H1 (cell line): ENCODE data around the gene LRP1. TPM values are rescaled to one million over a fixed set of nuclear protein-coding genes. Genes with fewer than 3 reads are reported as not detected.

Experiments
- CTCF ChIA-PET: fragments of 300-600 bp; sonication (Branson Sonifier 250); formaldehyde crosslinking; loops from one replicate; lab custom pipeline; 2021; ENCODE audit not compliant: partially characterized antibody; lab: Charles Lee
- POLR2A ChIA-PET: fragments of 300-600 bp; sonication (Branson Sonifier 250); formaldehyde crosslinking; loops from one replicate; lab custom pipeline; 2021; ENCODE audit warnings: inconsistent platforms; ENCODE audit not compliant: partially characterized antibody; lab: Charles Lee
- DNase-seq, 2 experiments: peaks; one replicate each; pipeline versions ENCODE4 v3.0.0 to v3.0.0-alpha.2; 2010 to 2022; ENCODE audit warnings: low spot score in 2 of 2, low read depth in 1 of 2, mixed read lengths in 1 of 2
- FAIRE-seq: peaks from 2 replicates; lab custom pipeline; 2011; peaks lifted over from hg19 to GRCh38; lab: Jason Lieb, UNC
- H2AFZ ChIP-seq: 2 replicates; pipeline ENCODE4 v1.8.1; 2012; ENCODE audit warnings: low read length, inconsistent platforms
- H2AK5ac ChIP-seq: 2 replicates; pipeline ENCODE4 v1.6.1; 2013; ENCODE audit warnings: low read depth, low read length
- H2BK120ac ChIP-seq: replicated peaks from 2 replicates; pipeline ENCODE3; 2013; ENCODE audit warnings: low read depth, low read length, inconsistent platforms
- H2BK12ac ChIP-seq: 2 replicates; pipeline ENCODE4 v1.6.1; 2013; ENCODE audit warnings: low read depth, low read length
- H2BK15ac ChIP-seq: 2 replicates; pipeline ENCODE4 v1.6.1; 2013; ENCODE audit warnings: low read length
- H2BK20ac ChIP-seq: 2 replicates; pipeline ENCODE4 v1.6.1; 2013; ENCODE audit warnings: low read length
- H2BK5ac ChIP-seq: 2 replicates; pipeline ENCODE4 v1.6.1; 2013; ENCODE audit warnings: low read depth, low read length
- H3K14ac ChIP-seq: 2 replicates; pipeline ENCODE4 v1.6.1; 2013; ENCODE audit warnings: inconsistent platforms; ENCODE audit not compliant: insufficient read length
- H3K18ac ChIP-seq: 2 replicates; pipeline ENCODE4 v1.6.1; 2013; ENCODE audit warnings: low read length; ENCODE audit errors: extremely low read depth
- H3K23ac ChIP-seq: 2 replicates; pipeline ENCODE4 v1.6.1; 2013; ENCODE audit warnings: inconsistent platforms; ENCODE audit not compliant: insufficient read length
- H3K23me2 ChIP-seq: 2 replicates; pipeline ENCODE4 v1.6.1; 2013; ENCODE audit warnings: low read depth, low read length
- H3K27ac ChIP-seq: 2 replicates; pipeline ENCODE4 v1.6.1; 2011; ENCODE audit warnings: low read depth, low read length, inconsistent platforms
- H3K27me3 ChIP-seq, 4 experiments: replicated peaks in 1 of 4; 1 replicate in 1 of 4; 2 replicates in 3 of 4; pipeline versions ENCODE4 v1.6.1 to v1.8.1; 2011 to 2013; ENCODE audit warnings: low read length in 3 of 4, mild to moderate bottlenecking in 3 of 4, inconsistent platforms in 2 of 4, mixed read lengths in 2 of 4, moderate library complexity in 1 of 4; ENCODE audit not compliant: control insufficient read depth in 3 of 4, insufficient read depth in 3 of 4; ENCODE audit errors: extremely low read depth in 1 of 4
- H3K36me3 ChIP-seq, 4 experiments: 2 replicates each; pipeline versions ENCODE4 v1.6.1 to v1.8.1; 2011 to 2013; ENCODE audit warnings: mild to moderate bottlenecking in 4 of 4, low read length in 3 of 4, moderate library complexity in 2 of 4, control low read depth in 1 of 4, inconsistent platforms in 1 of 4; ENCODE audit not compliant: insufficient read depth in 4 of 4, control insufficient read depth in 2 of 4
- H3K4ac ChIP-seq: replicated peaks from 2 replicates; pipeline ENCODE3; 2013; ENCODE audit warnings: low read length, low read depth, mixed read lengths, inconsistent platforms; ENCODE audit not compliant: insufficient read length
- H3K4me1 ChIP-seq, 4 experiments: replicated peaks in 1 of 4; 1 replicate in 1 of 4; 2 replicates in 3 of 4; pipeline versions ENCODE4 v1.6.1 to v1.8.1; 2011 to 2013; ENCODE audit warnings: low read length in 3 of 4, inconsistent platforms in 2 of 4, mixed read lengths in 1 of 4; ENCODE audit not compliant: insufficient read depth in 4 of 4, control insufficient read depth in 3 of 4
- H3K4me2 ChIP-seq, 2 experiments: 2 replicates each; pipeline versions ENCODE4 v1.6.1 to v1.8.1; 2011 to 2013; ENCODE audit warnings: low read depth in 2 of 2, low read length in 2 of 2, control low read depth in 1 of 2, inconsistent platforms in 1 of 2, mild to moderate bottlenecking in 1 of 2; ENCODE audit not compliant: insufficient read depth in 1 of 2
- H3K4me3 ChIP-seq, 4 experiments: fragments of 200-600, 300-600 bp in 1 of 4; sonication (generic), shearing (Covaris generic), sonication (Bioruptor Twin) in 1 of 4; 2 replicates each; pipeline versions ENCODE4 v1.5.1 to v1.8.1; 2011 to 2016; ENCODE audit warnings: low read length in 4 of 4, low read depth in 3 of 4, control low read depth in 2 of 4, inconsistent platforms in 2 of 4, mild to moderate bottlenecking in 2 of 4, mixed read lengths in 1 of 4, moderate library complexity in 1 of 4; ENCODE audit not compliant: insufficient read depth in 2 of 4; ENCODE audit errors: extremely low read depth in 1 of 4
- H3K56ac ChIP-seq: replicated peaks from 2 replicates; pipeline ENCODE3; 2013; ENCODE audit warnings: low read depth, mild to moderate bottlenecking, mixed read lengths, low read length, inconsistent platforms; ENCODE audit not compliant: insufficient read length
- H3K79me1 ChIP-seq: 2 replicates; pipeline ENCODE4 v1.6.1; 2013; ENCODE audit warnings: low read depth, low read length, control low read depth
- H3K79me2 ChIP-seq, 2 experiments: 2 replicates each; pipeline versions ENCODE4 v1.6.1 to v1.8.1; 2012 to 2013; ENCODE audit warnings: low read length in 2 of 2, mild to moderate bottlenecking in 2 of 2, inconsistent platforms in 1 of 2; ENCODE audit not compliant: insufficient read depth in 2 of 2, control insufficient read depth in 1 of 2
- H3K9ac ChIP-seq, 4 experiments: replicated peaks in 1 of 4; 1 replicate in 1 of 4; 2 replicates in 3 of 4; pipeline versions ENCODE4 v1.6.1 to v1.8.1; 2011 to 2013; ENCODE audit warnings: low read depth in 3 of 4, low read length in 3 of 4, control low read depth in 2 of 4, mild to moderate bottlenecking in 2 of 4, moderate library complexity in 2 of 4, inconsistent platforms in 1 of 4; ENCODE audit errors: extremely low read depth in 1 of 4
- H3K9me3 ChIP-seq, 2 experiments: 2 replicates each; pipeline versions ENCODE4 v1.6.1 to v1.8.1; 2012 to 2013; ENCODE audit warnings: mild to moderate bottlenecking in 2 of 2, moderate library complexity in 2 of 2, control low read depth in 1 of 2, inconsistent platforms in 1 of 2, low read depth in 1 of 2, low read length in 1 of 2, mixed read lengths in 1 of 2; ENCODE audit not compliant: insufficient read depth in 2 of 2
- H4K20me1 ChIP-seq, 2 experiments: replicated peaks in 1 of 2; 2 replicates each; pipeline versions ENCODE3 to v1.8.1; 2011 to 2013; ENCODE audit warnings: inconsistent platforms in 2 of 2, low read length in 2 of 2, mild to moderate bottlenecking in 1 of 2; ENCODE audit not compliant: insufficient read depth in 2 of 2, control insufficient read depth in 1 of 2
- H4K5ac ChIP-seq: 2 replicates; pipeline ENCODE4 v1.6.1; 2013; ENCODE audit warnings: low read length, low read depth, mixed read lengths, inconsistent platforms; ENCODE audit not compliant: insufficient read length
- H4K8ac ChIP-seq: 2 replicates; pipeline ENCODE4 v1.8.0; 2013; ENCODE audit warnings: mild to moderate bottlenecking, moderate library complexity, low read length, inconsistent platforms; ENCODE audit not compliant: insufficient read depth; ENCODE audit errors: extremely low read depth
- H4K91ac ChIP-seq: replicated peaks from 2 replicates; pipeline ENCODE3; 2013; ENCODE audit warnings: low read length, mixed read lengths, inconsistent platforms; ENCODE audit not compliant: insufficient read length
- ASH2L ChIP-seq: fragments of 200-600, 300-600 bp; sonication (generic); IDR thresholded peaks from one replicate; pipeline ENCODE4 v1.7.1; 2017; ENCODE audit warnings: low read length
- ATF3 ChIP-seq: IDR thresholded peaks from 2 replicates; pipeline ENCODE4 v1.6.1; 2011; ENCODE audit warnings: low read depth, mild to moderate bottlenecking, low read length; ENCODE audit not compliant: insufficient read depth
- BRCA1 ChIP-seq: IDR thresholded peaks from 2 replicates; pipeline ENCODE4 v1.6.1; 2012; ENCODE audit warnings: low read depth, low read length, improper control_type of control experiment
- CEBPB ChIP-seq: IDR thresholded peaks from 2 replicates; pipeline ENCODE4 v1.6.1; 2012; ENCODE audit warnings: low read depth, low read length
- NANOG ChIP-seq: IDR thresholded peaks from 2 replicates; pipeline ENCODE4 v1.6.1; 2011; ENCODE audit warnings: low read length, low read depth, mild to moderate bottlenecking, inconsistent platforms; ENCODE audit not compliant: insufficient read depth, poor library complexity, severe bottlenecking
- POU5F1 ChIP-seq: IDR thresholded peaks from 2 replicates; pipeline ENCODE4 v1.6.1; 2011; ENCODE audit warnings: low read depth, mild to moderate bottlenecking, low read length, moderate library complexity
- RBBP5 ChIP-seq: IDR thresholded peaks from 2 replicates; pipeline ENCODE4 v1.7.1; 2012; ENCODE audit warnings: low read depth, mild to moderate bottlenecking, inconsistent platforms, low read length, moderate library complexity, borderline replicate concordance
- SP2 ChIP-seq: IDR thresholded peaks from 2 replicates; pipeline ENCODE4 v1.6.1; 2012; ENCODE audit warnings: mild to moderate bottlenecking, low read length, inconsistent platforms
- SRF ChIP-seq: IDR thresholded peaks from 2 replicates; pipeline ENCODE4 v1.6.1; 2011; ENCODE audit warnings: mild to moderate bottlenecking, low read depth, low read length, moderate library complexity
- TBP ChIP-seq: IDR thresholded peaks from 2 replicates; pipeline ENCODE4 v1.6.1; 2011; ENCODE audit warnings: low read depth, low read length, improper control_type of control experiment
- TCF12 ChIP-seq: IDR thresholded peaks from 2 replicates; pipeline ENCODE4 v1.6.1; 2011; ENCODE audit warnings: low read depth, mild to moderate bottlenecking, low read length
- ZNF274 ChIP-seq: IDR thresholded peaks from 2 replicates; pipeline ENCODE4 v1.7.0; 2012; ENCODE audit warnings: low read length, borderline replicate concordance; ENCODE audit errors: extremely low read depth
- WGBS, 2 experiments: shearing (Covaris generic) in 1 of 2; methylation state at CpG; one replicate each; pipeline versions ENCODE4 v1.1.6 to v1.1.7; 2013 to 2015; ENCODE audit warnings: low lambda C conversion rate in 2 of 2, mixed read lengths in 2 of 2, inconsistent platforms in 1 of 2, low coverage in 1 of 2, missing lambda C conversion rate in 1 of 2; ENCODE audit not compliant: insufficient replicate concordance in 2 of 2, insufficient coverage in 1 of 2, insufficient read length in 1 of 2; ENCODE audit errors: extremely low coverage in 1 of 2, missing lambda C conversion rate in 1 of 2; 5-methylcytosine and 5-hydroxymethylcytosine counted together
- polyA plus RNA-seq, 7 experiments: library from polyadenylated mRNA; depleted of rRNA in 3 of 7; stranded (reverse) in 5 of 7; unstranded in 2 of 7; fragments of >200 nt in 5 of 7; fragments of 200-250 nt in 2 of 7; gene quantifications; 1 replicate in 5 of 7; 2 replicates in 1 of 7; 4 replicates in 1 of 7; pipeline versions ENCODE4 v1.2.1 to v1.2.3, GENCODE V29; 2011 to 2013; ENCODE audit warnings: missing spikeins in 2 of 7, mixed read lengths in 2 of 7
- total RNA-seq: library from RNA; stranded (reverse); fragmentation: NEBNext Ultra II Directional; extraction: Animal tissue kit (Norgen Biotek cat#: 25700); gene quantifications from 2 replicates; pipeline ENCODE4 v1.2.1, GENCODE V29; 2021

LRP1 gene
- total and polyA plus RNA-seq, 2 of the 8 experiments (the other 6 are each of a cell fraction or from before 2014, with no cell fraction given): 35.3 to 92.5 TPM

GRCh38 chr12:57151741-57152630 lies 23.7 kb downstream of the LRP1 start:
- DNase-seq (no peak), FAIRE-seq (no peak)
- H3K27me3 ChIP-seq: no peaks in the 10 kb centered on the region
- H3K36me3 ChIP-seq: peaks cover 18 to 45% (median 36%) of the 10 kb centered on the region in 4 experiments; a peak in 7 of 8 replicates
- H2BK20ac ChIP-seq: no peak overlapping the region
- no peak overlapping the region for H3K56ac ChIP-seq
- H4K91ac ChIP-seq: no peak overlapping the region
- no peak overlapping the region for H3K4ac ChIP-seq
- H4K8ac ChIP-seq: no peak overlapping the region
- no peak overlapping the region for H3K14ac ChIP-seq
- H3K27ac ChIP-seq: no peak overlapping the region
- no peak overlapping the region; the same call in 1 of the 2 replicates for H3K18ac ChIP-seq
- WGBS, 2 experiments: 84% methylated on average over 17 of the region's 17 CpGs; no CpG with 5 or more reads in 1 of the 2 experiments
- H3K4me1 ChIP-seq: peaks cover 0 to 4% (median 1%) of the 10 kb centered on the region in 4 experiments; a peak in 4 of 7 replicates
- ChIA-PET CTCF (interaction anchor here (1.0 to 10.6 kb wide), 2 partner anchors 20 to 28 kb away, joined by 4 to 150 read pairs; no protein-coding TSS in a partner anchor), POLR2A (interaction anchor here (0.7 to 3.8 kb wide), 8 partner anchors 9 to 73 kb away, joined by 3 to 14 read pairs (median 5); partner anchors contain the start of gene LRP1)
- no peaks in the 10 kb centered on the region for H3K79me2 ChIP-seq
- H3K23ac ChIP-seq: no peak overlapping the region
- H4K20me1 ChIP-seq: peaks cover 11 to 12% of the 10 kb centered on the region in 2 experiments
- H3K4me2 ChIP-seq: no peak overlapping the region
- no peak overlapping the region for H2BK15ac ChIP-seq
- H2AK5ac ChIP-seq: no peak overlapping the region
- no peak overlapping the region for H2BK12ac ChIP-seq
- H2AFZ ChIP-seq: no peak overlapping the region
- no peaks in the 10 kb centered on the region for H3K9me3 ChIP-seq
- H2BK120ac ChIP-seq: no peak overlapping the region
- H3K79me1 ChIP-seq: peaks cover 2% of the 10 kb centered on the region; the same call in 1 of the 2 replicates
- no peak overlapping the region for H3K4me3 ChIP-seq
- no peaks in the 10 kb centered on the region for H3K23me2 ChIP-seq
- H4K5ac ChIP-seq: no peak overlapping the region
- no peak overlapping the region for H2BK5ac ChIP-seq
- H3K9ac ChIP-seq: no peak overlapping the region
- TF ChIP-seq ASH2L (no peak), CEBPB (no peak), ATF3 (no peak), SRF (no peak), TCF12 (no peak), NANOG (no peak), POU5F1 (no peak), RBBP5 (no peak), TBP (no peak), ZNF274 (no peak), SP2 (no peak), BRCA1 (no peak)
